A673 (cell line): ENCODE measurements around the gene VPS37B.

ENCODE experiments used
- CTCF ChIP-seq: fragments of 300-800, 200-600 bp; sonication (generic); conservative IDR thresholded peaks from 2 replicates; pipeline ENCODE4 v1.5.1; 2017; ENCODE audit warnings: low read depth, mild to moderate bottlenecking, antibody characterized with exemption, low read length, moderate library complexity, mixed read lengths
- EZH2 ChIP-seq: fragments of 200-600 bp; sonication (generic); IDR thresholded peaks from 2 replicates; pipeline ENCODE4 v1.6.1; 2017; ENCODE audit warnings: borderline replicate concordance, low read depth, mild to moderate bottlenecking, mixed read lengths, antibody characterized with exemption, low read length; ENCODE audit not compliant: poor library complexity, severe bottlenecking

GRCh38 chr12:122880155-122880667, 15.7 kb downstream of the VPS37B start:
- TF ChIP-seq CTCF (no peak), EZH2 (no peak)
